RWPE2 (cell line): ENCODE results near the gene HBS1L.

Experiments
- ATAC-seq: fragments of 200-7000 bp; cut with Tn5 transposase; 3 replicates; pipeline ENCODE4 v1.9.1; 2021; ENCODE audit warnings: low read depth
- DNase-seq: peaks from one replicate; pipeline ENCODE4 v3.0.0-alpha.2; 2020; ENCODE audit warnings: low spot score
- H3K27ac ChIP-seq: fragments of 450-650 bp; 2 replicates; pipeline ENCODE4 v1.5.1; 2017; ENCODE audit warnings: mild to moderate bottlenecking; ENCODE audit not compliant: poor library complexity, severe bottlenecking
- H3K27me3 ChIP-seq: fragments of 250-450 bp; sonication (Bioruptor Pico); 2 replicates; pipeline ENCODE4 v1.5.1; 2021; ENCODE audit warnings: mild to moderate bottlenecking, moderate library complexity; ENCODE audit not compliant: insufficient read depth, poor library complexity, severe bottlenecking
- H3K36me3 ChIP-seq: fragments of 250-450 bp; sonication (Bioruptor Pico); 2 replicates; pipeline ENCODE4 v1.5.1; 2020; ENCODE audit warnings: low read depth, mild to moderate bottlenecking, moderate library complexity
- H3K4me1 ChIP-seq: fragments of 250-450 bp; sonication (Bioruptor Pico); 2 replicates; pipeline ENCODE4 v1.5.1; 2021; ENCODE audit warnings: mild to moderate bottlenecking, moderate library complexity; ENCODE audit not compliant: insufficient read depth, poor library complexity, severe bottlenecking
- H3K4me3 ChIP-seq: fragments of 250-450 bp; sonication (Bioruptor Pico); 2 replicates; pipeline ENCODE4 v1.5.1; 2021; ENCODE audit warnings: mild to moderate bottlenecking, moderate library complexity; ENCODE audit not compliant: severe bottlenecking
- H3K9me3 ChIP-seq: fragments of 250-450 bp; sonication (Bioruptor Pico); 2 replicates; pipeline ENCODE4 v1.5.1; 2021; ENCODE audit warnings: mild to moderate bottlenecking, moderate library complexity; ENCODE audit not compliant: severe bottlenecking
- TF ChIP-seq, protein P1 (sequence below): fragments of 450-650 bp; IDR thresholded peaks from one replicate; pipeline ENCODE4 v1.5.1; 2017; ENCODE audit warnings: mild to moderate bottlenecking, moderate library complexity; ENCODE audit not compliant: poor library complexity, severe bottlenecking

Gene HBS1L

GRCh38 chr6:134959603-134960002, 95.0 kb downstream of the HBS1L start:
- Histone ChIP-seq H3K27me3 (no peaks in the 10 kb centered on the region), H3K4me3 (no peak overlapping the region), H3K9me3 (no peaks in the 10 kb centered on the region), H3K27ac (no peak overlapping the region), H3K36me3 (peaks cover 25% of the 10 kb centered on the region), H3K4me1 (no peaks in the 10 kb centered on the region)
- DNase-seq (no peak), ATAC-seq (no peak)
- TF ChIP-seq, protein P1, sequence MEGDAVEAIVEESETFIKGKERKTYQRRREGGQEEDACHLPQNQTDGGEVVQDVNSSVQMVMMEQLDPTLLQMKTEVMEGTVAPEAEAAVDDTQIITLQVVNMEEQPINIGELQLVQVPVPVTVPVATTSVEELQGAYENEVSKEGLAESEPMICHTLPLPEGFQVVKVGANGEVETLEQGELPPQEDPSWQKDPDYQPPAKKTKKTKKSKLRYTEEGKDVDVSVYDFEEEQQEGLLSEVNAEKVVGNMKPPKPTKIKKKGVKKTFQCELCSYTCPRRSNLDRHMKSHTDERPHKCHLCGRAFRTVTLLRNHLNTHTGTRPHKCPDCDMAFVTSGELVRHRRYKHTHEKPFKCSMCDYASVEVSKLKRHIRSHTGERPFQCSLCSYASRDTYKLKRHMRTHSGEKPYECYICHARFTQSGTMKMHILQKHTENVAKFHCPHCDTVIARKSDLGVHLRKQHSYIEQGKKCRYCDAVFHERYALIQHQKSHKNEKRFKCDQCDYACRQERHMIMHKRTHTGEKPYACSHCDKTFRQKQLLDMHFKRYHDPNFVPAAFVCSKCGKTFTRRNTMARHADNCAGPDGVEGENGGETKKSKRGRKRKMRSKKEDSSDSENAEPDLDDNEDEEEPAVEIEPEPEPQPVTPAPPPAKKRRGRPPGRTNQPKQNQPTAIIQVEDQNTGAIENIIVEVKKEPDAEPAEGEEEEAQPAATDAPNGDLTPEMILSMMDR: no peak

- Histone ChIP-seq H3K9me3 (no peaks in the 10 kb centered on the region), H3K36me3 (0 out of 2 replicates have a peak, but pooled peaks cover 8% of the 10 kb centered on the region), H3K27me3 (no peaks in the 10 kb centered on the region), H3K27ac (no peak overlapping the region), H3K4me1 (no peaks in the 10 kb centered on the region), H3K4me3 (no peak overlapping the region)
- DNase-seq (no peak), ATAC-seq (no peak)
- TF ChIP-seq, protein P1: no peak
These were observed 97.9 kb downstream of the HBS1L start for GRCh38 chr6:134956676-134957075.

DNA sequence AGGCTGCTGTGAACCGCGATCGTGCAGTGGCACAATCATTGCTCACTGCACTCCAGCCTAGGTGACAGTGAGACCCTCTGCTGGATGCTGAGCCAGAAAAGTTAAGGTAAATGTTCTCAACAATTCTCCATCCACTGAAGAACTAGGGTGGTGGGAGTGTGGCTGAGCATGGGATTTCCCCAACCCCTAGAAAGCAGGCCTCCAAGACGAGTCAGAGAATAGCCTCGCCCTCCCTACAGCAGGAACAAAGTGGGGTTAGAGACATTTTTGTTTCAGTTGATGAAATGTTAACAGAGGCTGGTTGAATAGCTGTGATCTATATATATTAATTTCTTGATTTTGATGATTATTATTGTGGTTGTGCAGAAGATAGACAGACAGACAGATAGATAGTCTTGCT, 98.6 kb downstream of the HBS1L start:
- Histone ChIP-seq H3K4me1 (no peaks in the 10 kb centered on the region), H3K9me3 (no peaks in the 10 kb centered on the region), H3K27me3 (no peaks in the 10 kb centered on the region), H3K27ac (no peak overlapping the region), H3K36me3 (0 out of 2 replicates have a peak, but pooled peaks cover 8% of the 10 kb centered on the region), H3K4me3 (no peak overlapping the region)
- TF ChIP-seq, protein P1: no peak
- ATAC-seq: no peak
- DNase-seq: no peak

DNA sequence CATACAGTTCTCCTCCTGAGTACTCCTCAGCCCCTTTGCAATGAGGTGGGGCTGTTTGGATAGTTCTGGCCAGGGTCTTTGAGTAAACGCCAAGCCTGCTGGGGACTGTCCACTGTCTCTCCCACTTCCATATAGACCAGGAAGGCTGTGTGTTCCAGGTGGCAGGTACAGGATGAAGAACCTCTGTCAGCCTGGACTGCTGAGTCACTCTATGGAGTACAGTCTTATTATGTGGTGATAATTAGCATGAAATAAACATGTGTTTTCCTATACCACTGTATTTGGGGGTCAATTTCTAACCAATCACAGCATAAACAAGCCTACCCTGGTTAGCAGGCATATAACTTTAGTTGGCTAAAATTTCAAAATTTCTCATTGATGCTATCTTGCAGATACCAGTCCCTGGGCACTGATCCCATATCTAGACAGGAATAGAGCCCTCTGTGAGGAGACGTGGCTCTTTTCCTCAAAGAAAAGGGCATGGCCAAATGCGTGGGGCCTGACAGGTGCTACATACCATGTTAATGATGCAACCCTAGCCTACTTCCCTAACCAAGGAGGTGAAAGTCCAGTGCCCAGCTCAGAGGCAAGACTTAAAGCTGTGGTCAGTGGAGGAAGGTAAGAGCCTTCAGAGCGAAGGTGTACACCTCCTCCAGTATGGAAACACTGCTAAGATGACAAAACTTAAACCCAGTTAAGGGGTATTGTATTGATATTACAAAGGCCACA, 100.2 kb downstream of the HBS1L start:
- no peaks in the 10 kb centered on the region for H3K27me3 ChIP-seq
- no peak overlapping the region for H3K4me3 ChIP-seq
- ATAC-seq: 0 out of 3 replicates have a peak, but pooled peaks have one; percentile 36
- no peaks in the 10 kb centered on the region for H3K9me3 ChIP-seq
- TF ChIP-seq, protein P1: no peak
- H3K4me1 ChIP-seq: no peaks in the 10 kb centered on the region
- DNase-seq: no peak
- no peak overlapping the region for H3K27ac ChIP-seq
- H3K36me3 ChIP-seq: 0 out of 2 replicates have a peak, but pooled peaks cover 8% of the 10 kb centered on the region
